Body of pancreas (tissue), 4 donors: ENCODE data around the gene HHAT.

Source experiments
- CTCF ChIP-seq, 7 experiments: fragments of 450-650 bp in 4 of 7; fragments of 200-600 bp in 3 of 7; sonication (generic) in 3 of 7; IDR thresholded peaks; one replicate each; pipeline ENCODE4 v1.5.1; 2016 to 2019; ENCODE audit warnings: antibody characterized with exemption in 7 of 7
- POLR2A ChIP-seq, 3 donors: fragments of 450-650 bp; IDR thresholded peaks; one replicate each; pipeline ENCODE4 v1.6.1; 2016; ENCODE audit warnings: antibody characterized with exemption in 3 of 3, mild to moderate bottlenecking in 2 of 3

GRCh38 chr1:210476730-210477129 is 148.0 kb downstream of the HHAT start:
- TF ChIP-seq CTCF (IDR thresholded peaks at IDR 0.05), result no peak
- no peak for TF ChIP-seq POLR2A (IDR thresholded peaks at IDR 0.05)
